Fibroblast of skin of left quadriceps (primary cell): ENCODE measurements around the gene MEF2B.
"Not testable (repeated sequence)": the region's sequence is repeated elsewhere in the genome, so short reads cannot be mapped to it uniquely, and the experiment has no call there.

Source experiments
- DNase-seq, 2 experiments: peaks; one replicate each; pipeline ENCODE4 v3.0.0-alpha.2; 2013; ENCODE audit warnings: low read depth in 2 of 2

The MEF2B gene

DNA sequence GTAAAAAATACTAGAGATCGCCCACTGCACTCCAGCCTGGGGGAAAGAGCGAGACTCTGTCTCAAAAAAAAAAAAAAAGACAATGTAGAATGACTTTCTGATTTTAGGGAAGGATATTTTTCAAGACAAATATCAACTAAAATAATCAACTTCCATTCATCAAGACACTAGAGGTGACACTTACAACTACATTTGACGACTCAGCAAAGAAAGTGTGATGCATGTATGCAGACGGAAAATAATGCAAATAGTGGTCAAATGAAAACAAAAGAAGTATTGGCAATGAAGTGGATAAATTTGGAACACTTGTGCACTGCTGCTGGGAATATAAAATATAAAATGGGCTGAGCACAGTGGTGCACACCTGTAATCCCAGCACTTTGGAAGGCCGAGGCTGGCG, 44.0 kb downstream of the MEF2B start:
- no peak for DNase-seq

DNA sequence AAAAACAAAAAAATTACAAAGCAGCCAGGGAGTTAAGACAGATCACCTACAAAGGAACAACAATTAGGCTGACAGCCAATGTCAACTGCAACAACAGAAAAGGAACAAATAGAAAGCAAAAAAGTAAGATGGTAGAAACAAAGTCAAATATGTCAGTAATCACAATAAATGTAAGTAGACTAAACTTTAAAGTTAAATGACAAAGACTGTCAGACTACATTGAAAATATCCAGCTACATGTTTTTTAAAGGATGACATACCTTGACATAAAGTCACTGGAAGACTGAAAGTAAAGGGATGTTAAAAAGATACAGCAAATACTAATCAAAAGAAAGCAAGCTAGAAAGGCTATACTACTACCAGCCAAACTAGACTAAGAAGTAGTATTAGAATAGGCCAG, 46.7 kb downstream of the MEF2B start:
- DNase-seq, result no peak

DNA sequence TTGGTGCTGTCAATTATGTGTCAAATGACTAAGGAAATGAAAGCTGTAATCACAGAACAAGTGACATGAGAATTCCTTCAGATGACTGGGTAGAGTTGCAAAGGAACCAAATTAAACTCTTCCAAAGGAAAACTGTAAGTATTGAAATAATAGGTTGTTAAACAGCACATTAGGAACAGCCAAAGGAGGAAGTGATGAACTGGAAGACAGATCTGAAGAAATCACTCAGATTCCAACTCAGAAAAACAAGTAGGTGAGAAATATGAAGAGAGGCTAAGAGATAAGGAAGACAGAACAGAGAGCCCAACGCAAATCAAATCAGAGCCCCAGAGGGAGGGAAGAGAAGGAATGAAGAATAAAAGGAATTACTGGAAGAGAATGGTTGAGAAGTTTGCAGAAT, 47.2 kb downstream of the MEF2B start:
- DNase-seq, result no peak

DNA sequence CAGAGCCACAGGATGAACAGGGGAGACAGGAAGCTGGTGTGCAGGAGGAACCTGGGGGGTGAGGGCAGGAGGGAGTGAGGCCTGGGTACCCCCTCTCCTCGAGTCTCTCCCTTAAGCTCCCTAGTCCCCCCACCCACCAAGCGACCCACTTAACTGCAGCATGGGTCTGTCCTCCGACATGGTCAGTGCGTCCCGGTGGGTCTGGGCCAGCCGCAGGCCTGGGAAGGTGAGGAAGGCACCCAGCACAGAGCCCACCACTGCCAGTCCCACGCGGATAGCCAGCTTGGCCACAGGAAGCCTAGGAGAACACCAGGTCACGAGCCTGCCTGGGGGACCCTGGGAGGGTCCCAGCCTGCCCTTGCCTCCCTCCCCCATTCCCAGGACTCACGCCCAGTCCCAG, 48.7 kb downstream of the MEF2B start:
- DNase-seq, result no peak

DNA sequence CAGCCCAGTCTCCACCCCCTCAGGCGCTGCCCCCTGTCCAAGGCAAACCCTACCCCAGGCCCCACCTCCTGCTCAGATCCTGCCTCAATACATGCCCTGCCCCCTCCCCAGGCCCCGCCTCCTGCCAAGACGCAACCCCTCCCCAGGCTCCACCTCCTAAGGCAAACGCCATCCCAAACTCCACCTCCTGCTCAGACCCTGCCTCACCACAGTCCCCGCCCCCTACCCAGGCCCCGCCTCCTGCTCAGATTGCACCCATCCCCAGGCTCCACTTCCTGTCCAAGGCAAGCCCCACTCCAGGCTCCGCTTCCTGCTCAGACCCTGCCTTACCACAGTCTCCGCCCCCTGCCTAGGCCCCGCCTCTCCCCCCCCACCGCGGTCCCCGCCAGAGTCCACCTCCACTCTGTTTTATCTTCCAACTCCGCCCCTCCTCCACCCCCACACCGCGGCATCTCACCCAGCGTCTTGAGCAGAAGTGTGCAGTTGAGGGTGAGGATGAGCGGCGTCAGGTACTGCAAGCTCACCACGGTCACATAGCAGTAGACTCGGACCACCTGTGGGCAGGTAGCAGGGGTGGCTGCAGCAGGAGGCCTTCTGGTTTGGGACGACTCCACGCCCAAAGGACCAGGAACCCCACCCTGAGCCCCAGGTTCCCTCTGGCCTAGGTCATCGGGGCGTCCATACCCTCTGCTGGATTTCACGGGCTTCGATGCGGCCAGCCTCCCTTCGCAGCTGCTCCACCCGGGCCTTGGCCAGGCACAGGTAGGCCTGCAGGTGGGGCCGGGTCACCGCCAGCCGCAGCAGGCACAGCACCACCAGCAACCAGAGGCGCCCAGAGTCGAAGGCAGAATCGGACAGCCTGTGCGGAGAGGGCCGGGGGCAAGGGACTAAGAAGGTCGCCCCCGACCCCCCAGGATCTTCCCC, 49.5 kb downstream of the MEF2B start:
- peak; percentile 64 to 68 for DNase-seq

DNA sequence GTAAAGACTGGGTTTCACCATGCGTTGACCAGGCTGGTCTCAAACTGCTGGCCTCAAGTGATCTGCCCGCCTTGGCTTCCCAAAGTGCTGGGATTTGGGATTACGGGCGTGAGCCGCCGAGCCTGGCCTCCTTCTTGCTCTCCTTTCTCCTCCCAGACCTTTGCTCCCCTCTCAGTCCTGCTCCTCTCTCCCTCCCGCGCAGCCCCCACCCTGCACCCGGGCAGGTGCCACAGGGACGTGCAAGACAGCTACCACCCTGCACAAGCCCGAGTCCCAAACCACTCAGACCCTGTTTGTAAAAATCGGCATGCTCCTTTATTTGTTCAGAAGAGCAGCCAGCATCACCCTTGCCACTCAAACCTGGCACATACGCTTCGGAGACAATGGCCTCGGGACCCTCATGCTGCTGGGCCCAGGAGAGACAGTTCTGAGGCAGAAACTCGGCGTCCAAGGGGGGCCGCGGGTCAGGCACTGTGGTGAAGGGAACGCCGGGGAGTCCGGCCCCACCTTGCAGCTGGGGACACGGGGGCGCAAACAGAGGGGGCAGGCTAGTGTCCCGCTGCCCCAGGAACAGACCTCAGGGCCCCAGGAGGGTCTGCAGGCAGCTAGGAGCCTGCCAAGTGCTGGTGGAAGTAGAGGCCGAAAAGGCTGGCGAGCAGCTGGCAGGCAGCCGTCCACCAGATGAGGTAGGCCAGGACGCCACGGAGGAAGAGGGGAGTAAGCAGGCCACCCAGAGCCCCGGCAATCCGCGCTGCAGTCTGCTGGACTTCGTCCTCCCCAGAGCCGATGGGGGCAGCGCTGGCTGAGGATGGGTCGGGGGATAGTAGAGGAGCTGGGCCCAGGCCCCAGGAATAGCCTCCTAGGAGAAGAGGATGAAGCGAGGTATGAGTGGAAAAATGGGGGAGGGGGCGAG, 50.5 kb downstream of the MEF2B start:
- DNase-seq, result no peak

DNA sequence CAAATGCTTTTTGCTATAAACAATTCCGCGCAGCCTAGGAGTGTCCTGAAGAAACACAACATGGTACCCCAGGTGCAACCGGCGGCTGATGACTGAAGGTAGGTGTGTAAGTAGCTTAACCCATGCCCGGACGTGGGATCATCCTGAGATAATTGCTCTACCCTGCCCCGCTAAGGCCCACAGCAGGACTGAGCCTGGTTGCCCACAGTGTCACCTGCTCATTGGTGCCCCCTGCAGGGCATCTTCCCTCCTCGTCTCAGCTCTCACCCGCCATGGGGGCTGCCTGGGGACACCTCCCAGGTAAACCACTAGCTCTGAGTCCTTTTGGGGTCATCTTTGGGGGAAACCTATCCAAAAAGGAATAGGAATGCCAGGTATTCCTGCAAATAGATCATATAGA, 54.1 kb downstream of the MEF2B start:
- no peak for DNase-seq

DNA sequence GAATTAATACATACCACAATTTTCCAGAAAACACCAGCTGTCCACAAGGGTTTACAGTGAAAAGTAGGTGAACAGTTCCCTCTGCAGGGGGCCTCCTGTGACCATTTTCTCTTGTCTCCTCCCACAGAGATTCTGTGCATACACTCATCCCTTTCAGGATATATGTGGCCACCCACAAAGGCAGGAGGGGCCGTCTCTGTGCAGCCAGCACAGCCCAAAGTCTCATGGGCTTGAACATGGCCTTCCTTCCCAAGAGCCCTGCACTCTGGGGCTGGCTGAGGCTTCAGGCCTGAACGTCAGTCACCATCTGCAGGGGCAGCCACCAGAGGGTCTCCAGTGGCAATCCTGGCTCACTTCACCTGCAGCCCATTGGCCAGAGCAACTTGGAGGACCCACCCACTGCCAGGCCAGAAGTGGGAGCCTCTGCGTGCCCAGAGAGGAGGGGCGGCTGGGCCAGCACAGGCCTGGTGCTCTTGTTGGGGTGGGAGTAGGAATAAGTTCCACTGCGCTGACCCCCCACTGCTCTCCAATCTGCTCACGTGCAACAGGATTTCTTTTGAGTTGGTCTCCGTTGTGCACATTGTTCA, 56.9 kb downstream of the MEF2B start:
- DNase-seq, result no peak

DNA sequence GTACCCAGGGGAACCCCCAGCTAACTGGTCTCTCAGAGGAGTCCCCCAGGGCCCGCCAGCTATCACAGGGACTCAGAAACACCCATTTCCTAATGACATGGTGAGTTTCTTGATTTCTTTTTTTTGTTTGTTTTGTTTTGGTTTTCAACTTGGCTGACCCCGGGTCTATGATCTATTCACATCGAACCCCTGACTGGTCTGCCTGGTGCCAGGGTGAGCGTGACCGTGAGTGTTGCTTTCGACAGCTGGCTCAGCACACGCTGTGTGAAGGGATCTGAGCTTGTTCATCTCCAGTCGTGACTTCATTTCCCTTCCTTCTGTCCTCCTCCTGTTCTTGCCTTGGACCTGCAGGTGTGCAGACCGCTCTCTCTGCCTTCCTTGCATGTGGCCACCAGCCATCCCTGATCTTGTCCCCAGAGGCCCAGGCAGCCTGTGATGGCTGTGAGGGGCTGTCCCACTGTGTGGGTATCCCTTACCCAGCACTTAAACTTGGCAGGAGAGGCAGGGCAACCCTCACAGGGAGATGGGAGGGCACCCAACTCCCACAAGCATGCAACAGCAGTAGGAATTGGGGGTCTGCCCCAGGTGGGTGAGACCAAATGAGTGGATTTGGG, 58.0 kb downstream of the MEF2B start:
- no peak for DNase-seq

DNA sequence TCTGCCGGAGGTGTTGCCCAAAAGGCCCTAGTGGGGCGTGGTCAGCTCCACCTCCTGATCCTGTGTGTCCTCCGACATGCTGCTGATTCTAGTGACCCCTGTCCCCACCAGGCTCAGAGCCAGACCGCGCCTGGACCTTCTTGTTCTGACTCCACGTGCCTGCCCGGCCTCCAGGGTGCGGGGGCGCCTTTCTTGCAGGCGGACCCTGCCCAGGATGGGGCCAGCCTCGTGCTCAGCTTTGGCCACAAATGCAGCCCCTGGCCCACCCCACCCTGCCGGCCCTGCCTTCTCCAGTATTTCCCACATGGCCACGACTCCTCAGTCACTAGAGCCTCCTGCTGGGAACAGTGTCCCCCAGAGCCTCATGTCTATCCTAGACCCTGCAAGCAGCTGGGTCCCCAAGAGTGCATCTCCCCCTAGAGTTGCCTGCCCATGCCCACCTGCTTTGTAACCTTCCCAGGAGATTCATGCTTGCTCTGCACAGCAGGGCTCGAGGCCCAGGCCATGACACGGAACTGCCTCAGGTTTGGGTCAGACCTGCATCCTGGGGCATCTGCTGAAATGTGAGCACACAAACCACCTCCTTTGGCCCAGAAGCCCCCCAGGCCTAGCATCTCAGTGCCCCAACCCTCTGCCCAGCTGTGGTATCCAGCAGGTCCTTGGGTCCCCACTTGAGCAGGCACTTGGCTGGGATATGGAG, 58.8 kb downstream of the MEF2B start:
- DNase-seq, result no peak

DNA sequence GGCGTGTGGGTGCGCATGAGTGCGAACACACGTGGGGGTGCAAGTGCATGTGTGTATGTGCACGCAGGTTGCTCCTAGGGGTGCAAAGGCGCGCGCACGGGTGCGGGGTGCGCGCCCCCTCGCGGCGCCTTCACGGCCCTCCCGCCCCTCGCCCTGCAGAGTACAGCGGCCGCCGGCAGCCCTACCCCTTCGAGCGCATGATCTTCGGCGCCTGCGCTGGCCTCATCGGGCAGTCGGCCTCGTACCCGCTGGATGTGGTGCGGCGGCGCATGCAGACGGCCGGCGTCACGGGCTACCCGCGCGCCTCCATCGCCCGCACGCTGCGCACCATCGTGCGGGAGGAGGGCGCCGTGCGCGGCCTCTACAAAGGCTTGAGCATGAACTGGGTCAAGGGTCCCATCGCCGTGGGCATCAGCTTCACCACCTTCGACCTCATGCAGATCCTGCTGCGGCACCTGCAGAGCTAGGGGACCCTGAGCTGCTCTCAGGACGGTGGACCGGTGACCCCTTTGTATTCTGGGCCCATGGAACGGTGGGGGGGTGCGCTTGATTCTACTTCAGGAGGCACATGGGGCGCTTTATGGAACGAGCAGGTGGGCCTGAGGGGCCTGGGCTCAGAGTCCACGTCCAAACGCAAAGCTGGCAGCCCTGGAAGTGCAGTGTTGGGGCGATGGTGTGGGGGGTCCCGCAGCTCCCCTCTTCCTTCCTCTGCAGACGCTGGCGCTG, 59.5 kb downstream of the MEF2B start:
- DNase-seq, result no peak

DNA sequence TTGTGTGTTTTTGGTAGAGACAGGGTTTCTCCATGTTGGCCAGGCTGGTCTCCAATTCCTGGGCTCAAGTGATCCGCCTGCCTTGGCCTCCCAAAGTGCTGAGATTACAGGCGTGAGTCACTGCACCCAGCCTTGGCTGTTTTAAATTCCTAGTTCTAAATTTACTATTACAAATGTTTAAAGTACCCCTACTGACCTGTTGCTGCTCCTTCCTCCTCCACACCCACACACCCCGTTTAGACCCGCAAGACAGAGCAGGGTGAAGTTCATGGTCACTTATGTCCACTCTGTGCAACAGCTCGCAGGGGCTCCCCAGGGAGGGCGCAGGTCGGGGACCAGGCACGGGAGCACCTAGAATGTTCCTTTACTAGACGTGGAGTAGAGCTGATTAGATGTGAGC, 60.5 kb downstream of the MEF2B start:
- DNase-seq, result no peak

DNA sequence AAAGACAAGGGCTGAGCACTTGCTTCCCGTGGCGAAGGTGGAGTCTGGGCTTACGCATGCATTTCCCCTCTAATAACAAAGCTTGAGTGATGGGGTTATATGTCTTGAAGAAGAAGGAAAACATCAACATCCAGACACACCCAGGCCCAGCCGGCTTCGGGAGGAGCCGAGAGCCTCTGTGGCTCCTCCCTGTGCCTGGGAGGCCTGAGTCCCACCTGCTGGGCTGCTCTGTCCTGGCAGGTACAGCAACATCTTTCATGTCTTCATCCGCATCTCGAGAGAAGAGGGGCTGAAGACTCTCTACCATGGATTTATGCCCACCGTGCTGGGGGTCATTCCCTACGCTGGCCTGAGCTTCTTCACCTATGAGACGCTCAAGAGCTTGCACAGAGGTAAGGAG, 62.4 kb downstream of the MEF2B start:
- no peak for DNase-seq

DNA sequence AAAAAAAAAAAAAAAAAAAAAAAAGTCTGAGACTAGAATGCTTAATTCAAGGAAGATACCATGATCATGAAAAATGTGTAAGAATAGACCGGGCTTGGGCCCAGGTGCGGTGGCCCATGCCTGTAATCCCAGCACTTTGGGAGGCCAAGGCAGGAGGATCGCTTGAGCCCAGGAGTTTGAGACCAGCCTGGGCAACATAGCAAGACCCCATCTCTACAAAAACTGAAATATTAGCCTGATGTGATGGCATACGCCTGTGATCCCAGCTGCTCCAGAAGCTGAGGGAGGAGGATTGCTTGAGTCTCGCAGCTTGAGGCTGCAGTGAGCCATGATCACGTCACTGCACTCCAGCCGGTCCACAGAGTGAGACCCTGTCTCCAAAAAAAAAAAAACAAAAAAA, 63.1 kb downstream of the MEF2B start:
- DNase-seq, result not testable (repeated sequence)

DNA sequence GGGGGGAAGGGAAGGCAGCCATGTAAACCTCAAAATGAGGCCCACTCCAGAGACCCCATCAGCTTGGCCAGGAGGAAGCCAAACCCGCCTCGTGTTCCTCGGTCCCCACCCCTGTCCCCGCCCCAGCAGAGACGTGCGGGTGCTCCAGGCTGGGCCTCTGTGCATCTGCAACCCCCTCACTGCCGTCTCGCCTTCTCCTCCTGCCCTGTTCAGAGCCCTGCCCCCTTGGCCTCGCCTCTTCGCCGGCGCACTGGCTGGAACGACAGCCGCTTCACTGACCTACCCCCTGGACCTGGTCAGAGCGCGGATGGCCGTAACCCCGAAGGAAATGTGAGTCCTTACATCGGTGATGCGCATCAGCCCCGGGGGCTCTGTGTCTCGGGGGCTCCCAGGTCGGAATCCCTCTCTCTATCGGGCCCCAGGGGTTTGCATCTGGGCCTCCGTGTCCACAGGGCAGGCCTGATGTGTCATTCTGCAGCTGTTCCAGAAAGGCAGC, 64.0 kb downstream of the MEF2B start:
- DNase-seq, result no peak

DNA sequence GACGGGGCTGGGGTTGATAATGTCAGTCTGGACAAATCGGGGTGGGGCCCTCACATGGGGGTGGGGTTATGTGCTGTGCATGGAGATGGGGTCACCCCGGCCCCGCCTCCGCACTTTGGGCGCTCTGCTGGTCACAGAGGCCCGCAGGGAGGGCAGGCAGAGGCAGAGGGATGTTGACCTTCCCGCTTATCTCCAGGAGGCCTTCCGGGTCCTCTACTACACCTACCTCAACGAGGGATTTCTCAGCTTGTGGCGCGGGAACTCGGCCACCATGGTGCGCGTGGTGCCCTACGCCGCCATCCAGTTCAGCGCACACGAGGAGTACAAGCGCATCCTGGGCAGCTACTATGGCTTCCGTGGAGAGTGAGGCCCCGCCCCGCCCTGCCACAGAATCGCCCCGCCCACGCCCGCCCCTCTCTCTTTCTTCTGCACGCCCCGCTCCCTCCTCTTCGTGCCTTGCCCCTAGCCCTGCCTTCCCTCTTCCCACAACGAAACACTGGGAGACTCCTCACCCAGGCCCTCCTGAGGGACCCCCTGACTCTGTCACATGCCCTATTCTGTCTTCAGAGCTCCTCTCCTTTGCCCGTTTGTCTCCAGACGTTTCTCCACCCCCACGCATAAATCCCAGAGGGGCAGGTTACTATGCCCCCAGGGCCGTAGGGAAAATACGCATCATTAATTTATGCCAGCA, 64.6 kb downstream of the MEF2B start:
- peak; percentile 31 to 38 for DNase-seq

DNA sequence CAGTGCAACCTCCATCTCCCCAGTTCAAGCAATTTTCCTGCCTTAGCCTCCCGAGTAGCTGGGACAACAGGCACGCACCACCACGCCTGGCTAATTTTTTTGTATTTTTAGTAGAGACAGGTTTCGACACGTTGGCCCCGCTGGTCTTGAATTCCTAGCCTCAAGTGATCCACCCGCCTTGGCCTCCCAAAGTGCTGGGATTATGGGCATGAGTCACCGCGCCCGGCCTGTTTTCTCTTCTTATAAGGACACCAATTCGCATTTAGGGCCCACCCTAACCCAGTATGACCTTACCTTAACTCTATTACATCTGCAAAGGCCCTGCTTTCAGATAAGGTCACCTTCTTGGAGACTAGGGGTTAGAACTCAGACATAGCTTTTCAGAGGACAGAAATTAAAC, 66.9 kb downstream of the MEF2B start:
- DNase-seq, result no peak

DNA sequence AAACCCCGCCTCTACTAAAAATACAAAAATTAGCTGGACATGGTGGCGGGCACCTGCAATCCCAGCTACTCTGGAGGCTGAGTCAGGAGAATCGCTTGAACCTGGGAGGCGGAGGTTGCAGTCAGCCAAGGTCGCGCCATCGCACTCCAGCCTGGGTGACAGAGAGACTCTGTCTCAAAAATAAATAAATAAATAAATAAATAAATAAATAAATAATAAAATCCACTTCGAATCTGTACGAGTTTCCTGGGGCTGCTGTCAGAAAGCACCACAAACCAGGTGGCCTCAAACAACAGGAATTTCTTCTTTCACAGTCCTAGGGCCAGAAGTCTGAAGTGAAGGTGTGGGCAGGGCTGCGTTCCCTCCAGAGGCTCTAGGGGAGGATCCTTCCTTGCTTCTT, 67.5 kb downstream of the MEF2B start:
- DNase-seq, result not testable (repeated sequence)

DNA sequence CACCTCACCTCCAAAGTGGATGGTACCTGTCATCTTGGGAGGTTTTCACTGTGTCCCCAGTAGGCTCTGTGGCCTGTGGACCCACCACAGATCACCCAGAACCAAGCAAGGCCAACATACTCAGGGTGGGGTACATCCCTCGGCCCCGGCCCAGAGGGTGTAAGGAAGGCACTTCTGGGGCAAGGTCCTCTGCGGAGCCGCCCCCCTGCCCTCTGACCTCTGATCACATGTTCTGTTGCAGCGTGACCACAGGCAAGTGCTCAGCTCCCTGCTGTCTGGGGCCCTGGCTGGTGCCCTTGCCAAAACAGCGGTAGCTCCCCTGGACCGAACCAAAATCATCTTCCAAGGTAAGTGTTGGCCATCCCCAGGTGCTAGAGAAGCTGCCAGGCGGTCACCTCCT, 68.5 kb downstream of the MEF2B start:
- no peak for DNase-seq
